SK-N-SH (cell line): ENCODE results near the gene PRSS1.

Source experiments
- GATA2 ChIP-seq: sonication (generic); formaldehyde crosslinking; IDR thresholded peaks from 2 replicates; pipeline ENCODE4 v1.5.0; 2020; ENCODE audit warnings: mild to moderate bottlenecking, missing genetic modification reagents
- POLR2AphosphoS5 ChIP-seq: IDR thresholded peaks from 2 replicates; pipeline ENCODE4 v1.6.1; 2012; ENCODE audit warnings: low read depth, low read length
- SIN3A ChIP-seq: IDR thresholded peaks from 2 replicates; pipeline ENCODE4 v1.6.1; 2012; ENCODE audit warnings: low read depth, mild to moderate bottlenecking, low read length, moderate library complexity, borderline replicate concordance
- TCF12 ChIP-seq: IDR thresholded peaks from 2 replicates; pipeline ENCODE4 v1.4.0; 2012
- YY1 ChIP-seq: IDR thresholded peaks from 2 replicates; pipeline ENCODE4 v1.4.0; 2012; ENCODE audit warnings: low read depth, mild to moderate bottlenecking
- TF ChIP-seq, protein P1 (sequence below): IDR thresholded peaks from 2 replicates; pipeline ENCODE4; 2012
- TF ChIP-seq, protein P2 (sequence below): IDR thresholded peaks from 2 replicates; pipeline ENCODE4 v1.4.0; 2012; ENCODE audit warnings: low read depth, borderline replicate concordance
- TF ChIP-seq, protein P3 (sequence below): IDR thresholded peaks from 2 replicates; pipeline ENCODE4 v1.4.0; 2012; ENCODE audit warnings: low read depth
- TF ChIP-seq, protein P4 (sequence below): fragments of 200-600 bp; sonication (generic); IDR thresholded peaks from 2 replicates; pipeline ENCODE4 v1.6.1; 2017; ENCODE audit warnings: antibody characterized with exemption, mild to moderate bottlenecking, moderate library complexity
- TF ChIP-seq, protein P5 (sequence below): IDR thresholded peaks from 2 replicates; pipeline ENCODE4 v1.6.1; 2012; ENCODE audit warnings: mild to moderate bottlenecking, low read depth, low read length, moderate library complexity

DNA sequence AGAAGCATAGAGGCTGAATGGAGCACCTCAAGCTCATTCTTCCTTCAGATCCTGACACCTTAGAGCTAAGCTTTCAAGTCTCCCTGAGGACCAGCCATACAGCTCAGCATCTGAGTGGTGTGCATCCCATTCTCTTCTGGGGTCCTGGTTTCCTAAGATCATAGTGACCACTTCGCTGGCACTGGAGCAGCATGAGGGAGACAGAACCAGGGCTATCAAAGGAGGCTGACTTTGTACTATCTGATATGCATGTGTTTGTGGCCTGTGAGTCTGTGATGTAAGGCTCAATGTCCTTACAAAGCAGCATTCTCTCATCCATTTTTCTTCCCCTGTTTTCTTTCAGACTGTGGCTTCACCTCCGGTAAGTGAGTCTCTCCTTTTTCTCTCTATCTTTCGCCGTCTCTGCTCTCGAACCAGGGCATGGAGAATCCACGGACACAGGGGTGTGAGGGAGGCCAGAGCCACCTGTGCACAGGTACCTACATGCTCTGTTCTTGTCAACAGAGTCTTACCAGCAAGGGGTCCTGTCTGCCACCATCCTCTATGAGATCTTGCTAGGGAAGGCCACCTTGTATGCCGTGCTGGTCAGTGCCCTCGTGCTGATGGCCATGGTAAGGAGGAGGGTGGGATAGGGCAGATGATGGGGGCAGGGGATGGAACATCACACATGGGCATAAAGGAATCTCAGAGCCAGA, 52.5 kb downstream of the PRSS1 start:
- TF ChIP-seq YY1 (no peak), SIN3A (no peak), TCF12 (no peak), GATA2 (CRISPR knock-in tag) (no peak), POLR2AphosphoS5 (no peak)
- TF ChIP-seq, protein P1, sequence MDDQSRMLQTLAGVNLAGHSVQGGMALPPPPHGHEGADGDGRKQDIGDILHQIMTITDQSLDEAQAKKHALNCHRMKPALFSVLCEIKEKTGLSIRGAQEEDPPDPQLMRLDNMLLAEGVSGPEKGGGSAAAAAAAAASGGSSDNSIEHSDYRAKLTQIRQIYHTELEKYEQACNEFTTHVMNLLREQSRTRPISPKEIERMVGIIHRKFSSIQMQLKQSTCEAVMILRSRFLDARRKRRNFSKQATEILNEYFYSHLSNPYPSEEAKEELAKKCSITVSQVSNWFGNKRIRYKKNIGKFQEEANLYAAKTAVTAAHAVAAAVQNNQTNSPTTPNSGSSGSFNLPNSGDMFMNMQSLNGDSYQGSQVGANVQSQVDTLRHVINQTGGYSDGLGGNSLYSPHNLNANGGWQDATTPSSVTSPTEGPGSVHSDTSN, result no peak
- TF ChIP-seq, protein P2, sequence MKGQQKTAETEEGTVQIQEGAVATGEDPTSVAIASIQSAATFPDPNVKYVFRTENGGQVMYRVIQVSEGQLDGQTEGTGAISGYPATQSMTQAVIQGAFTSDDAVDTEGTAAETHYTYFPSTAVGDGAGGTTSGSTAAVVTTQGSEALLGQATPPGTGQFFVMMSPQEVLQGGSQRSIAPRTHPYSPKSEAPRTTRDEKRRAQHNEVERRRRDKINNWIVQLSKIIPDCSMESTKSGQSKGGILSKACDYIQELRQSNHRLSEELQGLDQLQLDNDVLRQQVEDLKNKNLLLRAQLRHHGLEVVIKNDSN, result no peak
- TF ChIP-seq, protein P3, sequence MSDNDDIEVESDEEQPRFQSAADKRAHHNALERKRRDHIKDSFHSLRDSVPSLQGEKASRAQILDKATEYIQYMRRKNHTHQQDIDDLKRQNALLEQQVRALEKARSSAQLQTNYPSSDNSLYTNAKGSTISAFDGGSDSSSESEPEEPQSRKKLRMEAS, result no peak
- TF ChIP-seq, protein P4, sequence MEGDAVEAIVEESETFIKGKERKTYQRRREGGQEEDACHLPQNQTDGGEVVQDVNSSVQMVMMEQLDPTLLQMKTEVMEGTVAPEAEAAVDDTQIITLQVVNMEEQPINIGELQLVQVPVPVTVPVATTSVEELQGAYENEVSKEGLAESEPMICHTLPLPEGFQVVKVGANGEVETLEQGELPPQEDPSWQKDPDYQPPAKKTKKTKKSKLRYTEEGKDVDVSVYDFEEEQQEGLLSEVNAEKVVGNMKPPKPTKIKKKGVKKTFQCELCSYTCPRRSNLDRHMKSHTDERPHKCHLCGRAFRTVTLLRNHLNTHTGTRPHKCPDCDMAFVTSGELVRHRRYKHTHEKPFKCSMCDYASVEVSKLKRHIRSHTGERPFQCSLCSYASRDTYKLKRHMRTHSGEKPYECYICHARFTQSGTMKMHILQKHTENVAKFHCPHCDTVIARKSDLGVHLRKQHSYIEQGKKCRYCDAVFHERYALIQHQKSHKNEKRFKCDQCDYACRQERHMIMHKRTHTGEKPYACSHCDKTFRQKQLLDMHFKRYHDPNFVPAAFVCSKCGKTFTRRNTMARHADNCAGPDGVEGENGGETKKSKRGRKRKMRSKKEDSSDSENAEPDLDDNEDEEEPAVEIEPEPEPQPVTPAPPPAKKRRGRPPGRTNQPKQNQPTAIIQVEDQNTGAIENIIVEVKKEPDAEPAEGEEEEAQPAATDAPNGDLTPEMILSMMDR, result no peak
- TF ChIP-seq, protein P5, sequence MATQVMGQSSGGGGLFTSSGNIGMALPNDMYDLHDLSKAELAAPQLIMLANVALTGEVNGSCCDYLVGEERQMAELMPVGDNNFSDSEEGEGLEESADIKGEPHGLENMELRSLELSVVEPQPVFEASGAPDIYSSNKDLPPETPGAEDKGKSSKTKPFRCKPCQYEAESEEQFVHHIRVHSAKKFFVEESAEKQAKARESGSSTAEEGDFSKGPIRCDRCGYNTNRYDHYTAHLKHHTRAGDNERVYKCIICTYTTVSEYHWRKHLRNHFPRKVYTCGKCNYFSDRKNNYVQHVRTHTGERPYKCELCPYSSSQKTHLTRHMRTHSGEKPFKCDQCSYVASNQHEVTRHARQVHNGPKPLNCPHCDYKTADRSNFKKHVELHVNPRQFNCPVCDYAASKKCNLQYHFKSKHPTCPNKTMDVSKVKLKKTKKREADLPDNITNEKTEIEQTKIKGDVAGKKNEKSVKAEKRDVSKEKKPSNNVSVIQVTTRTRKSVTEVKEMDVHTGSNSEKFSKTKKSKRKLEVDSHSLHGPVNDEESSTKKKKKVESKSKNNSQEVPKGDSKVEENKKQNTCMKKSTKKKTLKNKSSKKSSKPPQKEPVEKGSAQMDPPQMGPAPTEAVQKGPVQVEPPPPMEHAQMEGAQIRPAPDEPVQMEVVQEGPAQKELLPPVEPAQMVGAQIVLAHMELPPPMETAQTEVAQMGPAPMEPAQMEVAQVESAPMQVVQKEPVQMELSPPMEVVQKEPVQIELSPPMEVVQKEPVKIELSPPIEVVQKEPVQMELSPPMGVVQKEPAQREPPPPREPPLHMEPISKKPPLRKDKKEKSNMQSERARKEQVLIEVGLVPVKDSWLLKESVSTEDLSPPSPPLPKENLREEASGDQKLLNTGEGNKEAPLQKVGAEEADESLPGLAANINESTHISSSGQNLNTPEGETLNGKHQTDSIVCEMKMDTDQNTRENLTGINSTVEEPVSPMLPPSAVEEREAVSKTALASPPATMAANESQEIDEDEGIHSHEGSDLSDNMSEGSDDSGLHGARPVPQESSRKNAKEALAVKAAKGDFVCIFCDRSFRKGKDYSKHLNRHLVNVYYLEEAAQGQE, result no peak
